ENCODE results near the gene SORD. TPM values are rescaled to one million over a fixed set of nuclear protein-coding genes. Genes with fewer than 3 reads are reported as not detected.
A peak's percentile ranks its signal among the peaks of the same experiment; 100 is the strongest.

The SORD gene
- total and polyA plus RNA-seq, 9 of the 15 experiments (the other 6 are each of a cell fraction or from before 2014, with no cell fraction given), result 5.9 to 79.2 (median 29.6) TPM

GRCh38 chr15:45087513-45087912 is 64.5 kb downstream of the SORD start:
- no peak overlapping the region for H3K4me2 ChIP-seq (ENCODE audit: insufficient read depth, low read length)
- no peak overlapping the region for H3K4me3 ChIP-seq
- ATAC-seq, result peak; percentile 84
- BruUV-seq (replicated peaks), result no TSS peak
- H3K27ac ChIP-seq (ENCODE audit: extremely low read depth, low read depth, low read length), result no peak overlapping the region
- H3K4me1 ChIP-seq (replicated peaks in 1 of 2; ENCODE audit: control insufficient read depth in 2 of 2, insufficient read depth in 2 of 2, low read length in 2 of 2), result peaks cover 18 to 42% of the 10 kb centered on the region in 2 experiments
- no peaks in the 10 kb centered on the region for H3K27me3 ChIP-seq (ENCODE audit: control insufficient read depth in 2 of 2, insufficient read depth in 2 of 2, low read length in 2 of 2)
- H3K79me2 ChIP-seq (ENCODE audit: control insufficient read depth, insufficient read depth, low read length), result no peaks in the 10 kb centered on the region
- H3K9ac ChIP-seq (ENCODE audit: insufficient read depth in 1 of 2, low read depth in 2 of 2, low read length in 2 of 2), result no peak overlapping the region
- DNase-seq (ENCODE audit: extremely low read depth in 1 of 4, low spot score in 3 of 4), result peak in 2 of 4 experiments; percentile 29 to 36
- no peak overlapping the region; the same call in 1 of the 2 replicates for H2AFZ ChIP-seq (ENCODE audit: low read depth, low read length)
- CTCF ChIA-PET (ENCODE audit: low intra/inter-chr PET ratio), result no interaction called here
- no peaks in the 10 kb centered on the region for H3K9me3 ChIP-seq (replicated peaks; ENCODE audit: control insufficient read depth, insufficient read depth, low read depth, low read length)
- no peaks in the 10 kb centered on the region for H3K36me3 ChIP-seq (ENCODE audit: control insufficient read depth, insufficient read depth, low read length)
- POLR2A ChIA-PET, result interaction anchor here (0.9 kb wide), 1 partner anchor 35 kb away, joined by 3 read pairs; no protein-coding TSS in a partner anchor
- WGBS (ENCODE audit: insufficient coverage, low coverage, missing lambda C conversion rate), result 0% methylated on average over 1 of the region's 1 CpG
- intact Hi-C loops (cut with micrococcal nuclease) (no loop called here), in situ Hi-C loops (cut with MboI) (no loop called here)
- FAIRE-seq, result peak; percentile 37
- H3K9me1 ChIP-seq (ENCODE audit: control insufficient read depth, insufficient read depth, low read length), result no peaks in the 10 kb centered on the region
- no peaks in the 10 kb centered on the region for H4K20me1 ChIP-seq (replicated peaks; ENCODE audit: control insufficient read depth, insufficient read depth, low read length)
- TF ChIP-seq ZNF24 (IDR thresholded peaks at IDR 0.05) (0 out of 2 replicates have a peak, but pooled peaks have one; percentile 15), ZNF584 (CRISPR knock-in tag; IDR thresholded peaks at IDR 0.05; ENCODE audit: low read depth) (no peak), CTCF (IDR thresholded peaks at IDR 0.05 in 2 of 3, conservative IDR thresholded peaks at IDR 0.05 in 1 of 3; ENCODE audit: insufficient read depth in 2 of 3, low read depth in 1 of 3, low read length in 3 of 3) (peak; percentile 20 to 37 (median 35); a peak in 3 of 6 replicates), VEZF1 (CRISPR knock-in tag; IDR thresholded peaks at IDR 0.05) (no peak), CSDE1 (IDR thresholded peaks at IDR 0.05) (no peak), KDM5B (IDR thresholded peaks at IDR 0.05; ENCODE audit: insufficient replicate concordance, low read depth, low read length) (no peak), CEBPB (tag; IDR thresholded peaks at IDR 0.05) (peak; percentile 49; the same call in 1 of the 2 replicates), RAD21 (CRISPR knock-in tag; conservative IDR thresholded peaks at IDR 0.05 in 1 of 2, IDR thresholded peaks at IDR 0.05 in 1 of 2) (peak in 1 of 2 experiments; percentile 21; a peak in 1 of 4 replicates), CTCFL (IDR thresholded peaks at IDR 0.05; ENCODE audit: borderline replicate concordance, insufficient read depth, low read depth, low read length, poor library complexity, severe bottlenecking) (peak; percentile 58), RFX5 (IDR thresholded peaks at IDR 0.05; ENCODE audit: low read depth, low read length) (no peak), ARID3B (CRISPR knock-in tag; IDR thresholded peaks at IDR 0.05; ENCODE audit: borderline replicate concordance) (no peak), ZNF655 (CRISPR knock-in tag; IDR thresholded peaks at IDR 0.05) (no peak)

All from K562 (cell line).